Peyer's patch (tissue), 4 donors: ENCODE measurements around the gene KLF5. TPM values are rescaled to one million over a fixed set of nuclear protein-coding genes. Genes with fewer than 3 reads are reported as not detected.

Experiments
- DNase-seq, 3 donors: peaks; one replicate each; pipeline ENCODE4 v3.0.0-alpha.2; 2017 to 2019
- H3K27ac ChIP-seq, 4 donors: fragments of 200-600 bp; sonication (generic); one replicate each; pipeline ENCODE4 v1.5.1; 2016 to 2019
- H3K27me3 ChIP-seq, 2 donors: fragments of 200-600 bp; sonication (generic); one replicate each; pipeline ENCODE4 v1.5.1; 2019
- H3K36me3 ChIP-seq, 3 donors: fragments of 200-600 bp; sonication (generic); one replicate each; pipeline ENCODE4 v1.5.1; 2016 to 2019
- H3K4me1 ChIP-seq, 4 donors: fragments of 200-600 bp; sonication (generic); one replicate each; pipeline ENCODE4 v1.5.1; 2016 to 2019
- H3K4me3 ChIP-seq, 4 donors: fragments of 200-600 bp; sonication (generic); 1 replicate in 3 of 4; 2 replicates in 1 of 4; pipeline ENCODE4 v1.5.1; 2016 to 2019; ENCODE audit warnings: mild to moderate bottlenecking in 1 of 4
- H3K9me3 ChIP-seq, 4 donors: fragments of 200-600 bp; sonication (generic); one replicate each; pipeline ENCODE4 v1.5.1; 2016 to 2019; ENCODE audit warnings: mild to moderate bottlenecking in 1 of 4
- CTCF ChIP-seq, 6 experiments: fragments of 450-650 bp in 4 of 6; fragments of 200-600 bp in 2 of 6; sonication (generic) in 1 of 6; IDR thresholded peaks; one replicate each; pipeline ENCODE4 v1.5.1; 2017 to 2019; ENCODE audit warnings: antibody characterized with exemption in 6 of 6, mild to moderate bottlenecking in 3 of 6, moderate library complexity in 1 of 6
- POLR2A ChIP-seq, 2 donors: fragments of 450-650 bp; IDR thresholded peaks; one replicate each; pipeline ENCODE4 v1.5.1; 2017; ENCODE audit warnings: antibody characterized with exemption in 2 of 2, mild to moderate bottlenecking in 2 of 2, moderate library complexity in 2 of 2
- total RNA-seq, 4 donors: library from RNA; depleted of rRNA; stranded (reverse); fragments of >200 nt; gene quantifications; one replicate each; pipeline ENCODE4 v1.1.0, GENCODE V29; 2016

Gene KLF5
- total RNA-seq, 4 donors from 2014 or later, result 70.1 to 250 (median 209) TPM

GRCh38 chr13:73065036-73065435, 6.2 kb downstream of the KLF5 start:
- TF ChIP-seq POLR2A (IDR thresholded peaks at IDR 0.05) (no peak), CTCF (IDR thresholded peaks at IDR 0.05) (no peak)
- Histone ChIP-seq H3K9me3 (no peaks in the 10 kb centered on the region), H3K4me3 (peak overlapping the region in 2 of 4 donors; percentile 72 to 86), H3K27me3 (no peaks in the 10 kb centered on the region), H3K4me1 (peaks cover 0 to 5% (median 0%) of the 10 kb centered on the region in 4 donors), H3K36me3 (peaks cover 0 to 26% (median 0%) of the 10 kb centered on the region in 3 donors), H3K27ac (peak overlapping the region in 3 of 4 donors; percentile 19 to 83 (median 69))
- no peak for DNase-seq

GRCh38 chr13:73065665-73066340, 7.0 kb downstream of the KLF5 start:
- peak in 1 of 6 experiments; percentile 3 for TF ChIP-seq CTCF (IDR thresholded peaks at IDR 0.05)
- TF ChIP-seq POLR2A (IDR thresholded peaks at IDR 0.05), result no peak
- H3K27ac ChIP-seq, result peak overlapping the region in 3 of 4 donors; percentile 8 to 83 (median 69)
- H3K9me3 ChIP-seq, result no peaks in the 10 kb centered on the region
- no peaks in the 10 kb centered on the region for H3K27me3 ChIP-seq
- DNase-seq, result peak in 1 of 3 donors; percentile 68
- H3K4me1 ChIP-seq, result no peaks in the 10 kb centered on the region
- peaks cover 0 to 32% (median 0%) of the 10 kb centered on the region in 3 donors for H3K36me3 ChIP-seq
- H3K4me3 ChIP-seq, result peak overlapping the region in 2 of 4 donors; percentile 72 to 86

GRCh38 chr13:73069206-73069805, 10.5 kb downstream of the KLF5 start:
- no peak for DNase-seq
- H3K4me1 ChIP-seq, result peaks cover 0 to 7% (median 0%) of the 10 kb centered on the region in 4 donors

GRCh38 chr13:73070451-73071098, 11.8 kb downstream of the KLF5 start:
- H3K27me3 ChIP-seq, result no peaks in the 10 kb centered on the region
- H3K9me3 ChIP-seq, result no peaks in the 10 kb centered on the region
- H3K36me3 ChIP-seq, result peaks cover 0 to 13% (median 0%) of the 10 kb centered on the region in 3 donors
- TF ChIP-seq POLR2A (IDR thresholded peaks at IDR 0.05) (no peak), CTCF (IDR thresholded peaks at IDR 0.05) (no peak)
- DNase-seq, result no peak
- H3K4me3 ChIP-seq, result peak overlapping the region in 2 of 4 donors; percentile 28 to 29
- H3K4me1 ChIP-seq, result peaks cover 0 to 7% (median 0%) of the 10 kb centered on the region in 4 donors
- peak overlapping the region in 2 of 4 donors; percentile 42 to 65 for H3K27ac ChIP-seq

More at GRCh38 chr13:73069206-73069805, 10.5 kb downstream of the KLF5 start:
- Histone ChIP-seq H3K36me3 (peaks cover 0 to 16% (median 0%) of the 10 kb centered on the region in 3 donors), H3K9me3 (no peaks in the 10 kb centered on the region), H3K27me3 (no peaks in the 10 kb centered on the region), H3K27ac (no peak overlapping the region), H3K4me3 (peak overlapping the region in 1 of 4 donors; percentile 29)
- TF ChIP-seq CTCF (IDR thresholded peaks at IDR 0.05) (no peak), POLR2A (IDR thresholded peaks at IDR 0.05) (no peak)

- Histone ChIP-seq H3K27me3 (no peaks in the 10 kb centered on the region), H3K4me3 (peak overlapping the region in 2 of 4 donors; percentile 29 to 35), H3K27ac (peak overlapping the region in 2 of 4 donors; percentile 25 to 77), H3K9me3 (no peaks in the 10 kb centered on the region), H3K36me3 (peaks cover 0 to 11% (median 0%) of the 10 kb centered on the region in 3 donors), H3K4me1 (peaks cover 0 to 8% (median 0%) of the 10 kb centered on the region in 4 donors)
- DNase-seq, result no peak
- TF ChIP-seq POLR2A (IDR thresholded peaks at IDR 0.05) (no peak), CTCF (IDR thresholded peaks at IDR 0.05) (no peak)
These were observed 13.6 kb downstream of the KLF5 start for GRCh38 chr13:73072239-73072900.
